IMR-90 (cell line): ENCODE measurements around the gene TMUB1. TPM values are rescaled to one million over a fixed set of nuclear protein-coding genes. Genes with fewer than 3 reads are reported as not detected.

Experiments used
- ATAC-seq: fragments of 200-7000 bp; cut with Tn5 transposase; 2 replicates; pipeline ENCODE4 v1.9.1; 2020; ENCODE audit warnings: low read depth, mild to moderate bottlenecking, moderate library complexity
- BruUV-seq: library from RNA; stranded (reverse); fragments of 400-500 nt; replicated peaks from 2 replicates; lab custom pipeline; 2021; lab: Mats Ljungman, UMichigan
- CTCF ChIA-PET: fragments of 300-600 bp; formaldehyde crosslinking; extraction: SDS; loops from one replicate; lab custom pipeline; 2021; ENCODE audit warnings: antibody characterized with exemption; lab: Yijun Ruan, JAX
- POLR2A ChIA-PET: fragments of 300-600 bp; sonication (Branson Sonifier 250); formaldehyde crosslinking; loops from one replicate; lab custom pipeline; 2022; ENCODE audit warnings: antibody characterized with exemption; ENCODE audit not compliant: unreplicated experiment; lab: Charles Lee
- DNase-seq: peaks from one replicate; pipeline ENCODE4 v3.0.0; 2013
- H2AFZ ChIP-seq: replicated peaks from 2 replicates; pipeline ENCODE3; 2013; ENCODE audit warnings: low read length, mild to moderate bottlenecking; ENCODE audit not compliant: poor library complexity
- H2AK5ac ChIP-seq: 2 replicates; pipeline ENCODE4 v1.6.1; 2013; ENCODE audit warnings: low read depth, low read length, inconsistent platforms
- H2AK9ac ChIP-seq: replicated peaks from 2 replicates; pipeline ENCODE3; 2013; ENCODE audit warnings: mild to moderate bottlenecking, low read depth, low read length, moderate library complexity; ENCODE audit not compliant: poor library complexity
- H2BK120ac ChIP-seq: 2 replicates; pipeline ENCODE4 v1.6.1; 2013; ENCODE audit warnings: low read depth, low read length, inconsistent platforms
- H2BK15ac ChIP-seq: 3 replicates; pipeline ENCODE4 v1.6.1; 2013; ENCODE audit warnings: low read depth, low read length, inconsistent platforms
- H2BK20ac ChIP-seq: 2 replicates; pipeline ENCODE4 v1.6.1; 2013; ENCODE audit warnings: low read depth, mild to moderate bottlenecking, inconsistent platforms, low read length, moderate library complexity
- H2BK5ac ChIP-seq: 2 replicates; pipeline ENCODE4 v1.6.1; 2013; ENCODE audit warnings: mild to moderate bottlenecking, low read depth, low read length, inconsistent platforms; ENCODE audit not compliant: poor library complexity, severe bottlenecking
- H3K14ac ChIP-seq: replicated peaks from 2 replicates; pipeline ENCODE4 v1.6.1; 2013; ENCODE audit warnings: low read depth, low read length, inconsistent platforms
- H3K18ac ChIP-seq: 2 replicates; pipeline ENCODE4 v1.6.1; 2013; ENCODE audit warnings: low read depth, low read length, control low read depth
- H3K23ac ChIP-seq: 2 replicates; pipeline ENCODE4 v1.6.1; 2013; ENCODE audit warnings: low read depth, low read length, inconsistent platforms
- H3K27ac ChIP-seq: 2 replicates; pipeline ENCODE4 v1.5.1; 2013; ENCODE audit warnings: mild to moderate bottlenecking, control low read depth, low read length; ENCODE audit not compliant: insufficient read depth
- H3K27me3 ChIP-seq: 2 replicates; pipeline ENCODE4 v1.6.1; 2013; ENCODE audit warnings: low read length; ENCODE audit not compliant: control insufficient read depth, insufficient read depth
- H3K36me3 ChIP-seq: 2 replicates; pipeline ENCODE4 v1.6.1; 2013; ENCODE audit warnings: low read length, mixed read lengths; ENCODE audit not compliant: control insufficient read depth, insufficient read depth
- H3K4ac ChIP-seq: 2 replicates; pipeline ENCODE4 v1.6.1; 2013; ENCODE audit warnings: low read depth, low read length, inconsistent platforms
- H3K4me1 ChIP-seq: 2 replicates; pipeline ENCODE4 v1.6.1; 2013; ENCODE audit warnings: low read length, mixed read lengths; ENCODE audit not compliant: control insufficient read depth, insufficient read depth
- H3K4me2 ChIP-seq: 2 replicates; pipeline ENCODE4 v1.6.1; 2013; ENCODE audit warnings: low read depth, mild to moderate bottlenecking, control low read depth, low read length, moderate library complexity
- H3K4me3 ChIP-seq: 2 replicates; pipeline ENCODE4 v1.5.1; 2013; ENCODE audit warnings: low read depth, mild to moderate bottlenecking, control low read depth, low read length, moderate library complexity; ENCODE audit not compliant: insufficient read depth
- H3K56ac ChIP-seq: 2 replicates; pipeline ENCODE4 v1.6.1; 2013; ENCODE audit warnings: low read length, inconsistent platforms; ENCODE audit not compliant: insufficient read depth; ENCODE audit errors: extremely low read depth
- H3K79me1 ChIP-seq, 2 experiments: 2 replicates each; pipeline ENCODE4 v1.6.1; 2013; ENCODE audit warnings: low read length in 2 of 2, inconsistent platforms in 1 of 2, low read depth in 1 of 2
- H3K9ac ChIP-seq: 2 replicates; pipeline ENCODE4 v1.6.1; 2013; ENCODE audit warnings: low read depth, low read length, control low read depth
- H3K9me1 ChIP-seq: 2 replicates; pipeline ENCODE4 v1.6.1; 2013; ENCODE audit warnings: low read length, inconsistent platforms; ENCODE audit not compliant: insufficient read depth
- H3K9me3 ChIP-seq: 2 replicates; pipeline ENCODE4 v1.6.1; 2013; ENCODE audit warnings: low read length; ENCODE audit not compliant: control insufficient read depth, insufficient read depth
- H4K20me1 ChIP-seq: 2 replicates; pipeline ENCODE4 v1.6.1; 2013; ENCODE audit warnings: low read length, inconsistent platforms; ENCODE audit not compliant: insufficient read depth
- H4K5ac ChIP-seq: 2 replicates; pipeline ENCODE4 v1.6.1; 2013; ENCODE audit warnings: mild to moderate bottlenecking, low read depth, low read length, control low read depth
- H4K8ac ChIP-seq, 2 experiments: 2 replicates each; pipeline ENCODE4 v1.6.1; 2013; ENCODE audit warnings: low read depth in 2 of 2, low read length in 2 of 2, control low read depth in 1 of 2, inconsistent platforms in 1 of 2
- H4K91ac ChIP-seq: 2 replicates; pipeline ENCODE4 v1.6.1; 2013; ENCODE audit warnings: low read depth, low read length, inconsistent platforms; ENCODE audit not compliant: insufficient read depth
- MAFK ChIP-seq: IDR thresholded peaks from 2 replicates; pipeline ENCODE4 v1.6.1; 2012; ENCODE audit warnings: low read depth, low read length, improper control_type of control experiment
- MXI1 ChIP-seq: IDR thresholded peaks from 2 replicates; pipeline ENCODE4 v1.6.1; 2012; ENCODE audit warnings: low read depth, mild to moderate bottlenecking, low read length, moderate library complexity, borderline replicate concordance
- RAD21 ChIP-seq: IDR thresholded peaks from 2 replicates; pipeline ENCODE4 v1.6.1; 2012; ENCODE audit warnings: low read length, improper control_type of control experiment
- WGBS, 2 experiments: methylation state at CpG; one replicate each; pipeline versions ENCODE4 v1.1.5 to v1.1.7; 2013; ENCODE audit warnings: missing lambda C conversion rate in 2 of 2; ENCODE audit not compliant: insufficient read length in 1 of 2; ENCODE audit errors: extremely low coverage in 2 of 2; 5-methylcytosine and 5-hydroxymethylcytosine counted together
- dilution Hi-C: fragments of 300-500 bp; cut with HindIII; formaldehyde crosslinking; loops from one replicate; pipeline ENCODE4 v1.14.3; 2018; ENCODE audit warnings: low sequenced_read_pairs; ENCODE audit not compliant: unreplicated experiment
- in situ Hi-C: fragments of 300-500 bp; cut with MboI; formaldehyde crosslinking; loops from 3 replicates; pipeline ENCODE4 v1.14.3; 2019; ENCODE audit warnings: low sequenced_read_pairs, inconsistent platforms, mixed read lengths
- intact Hi-C: fragments of 100-400 bp; cut with micrococcal nuclease; formaldehyde crosslinking; loops from 2 replicates; pipeline ENCODE4 v1.10.0; 2022
- polyA plus RNA-seq, 3 experiments: library from polyadenylated mRNA; depleted of rRNA; stranded (reverse); fragments of >200 nt; gene quantifications; 2 replicates each; pipeline ENCODE4 v1.2.3, GENCODE V29; 2012; ENCODE audit warnings: low replicate concordance in 1 of 3
- total RNA-seq: library from RNA; depleted of rRNA; stranded (reverse); fragments of >200 nt; gene quantifications from 2 replicates; pipeline ENCODE4 v1.2.3, GENCODE V29; 2012

The TMUB1 gene
- total and polyA plus RNA-seq, 2 of the 4 experiments (the other 2 are of a cell fraction) = 6.8 to 29.8 TPM

- Histone ChIP-seq H2BK120ac (no peak overlapping the region), H3K4me1 (peaks cover 7% of the 10 kb centered on the region), H3K9me3 (no peaks in the 10 kb centered on the region), H2AFZ (no peak overlapping the region), H4K5ac (no peak overlapping the region), H4K8ac (no peak overlapping the region), H3K27ac (no peak overlapping the region), H3K4ac (no peak overlapping the region), H3K4me3 (no peak overlapping the region), H2BK15ac (no peak overlapping the region), H2BK5ac (no peak overlapping the region), H3K79me1 (peaks cover 14 to 41% of the 10 kb centered on the region in 2 experiments), H3K18ac (no peak overlapping the region), H3K14ac (no peak overlapping the region), H3K36me3 (peaks cover 57% of the 10 kb centered on the region), H3K56ac (no peak overlapping the region), H2AK9ac (no peak overlapping the region), H2BK20ac (no peak overlapping the region), H3K27me3 (no peaks in the 10 kb centered on the region), H3K4me2 (no peak overlapping the region), H2AK5ac (no peak overlapping the region), H4K20me1 (peaks cover 36% of the 10 kb centered on the region), H3K9me1 (no peaks in the 10 kb centered on the region), H3K9ac (no peak overlapping the region), H4K91ac (no peak overlapping the region), H3K23ac (no peak overlapping the region)
- ATAC-seq (no peak), DNase-seq (no peak)
- dilution Hi-C loops = no loop called here
- WGBS, 2 experiments = 94% methylated on average over 5 of the region's 13 CpGs; no CpG with 5 or more reads in 1 of the 2 experiments
- ChIA-PET POLR2A (no interaction called here), CTCF (no interaction called here)
- TF ChIP-seq RAD21 = no peak
- TF ChIP-seq MXI1 = no peak
- no peak for TF ChIP-seq MAFK
- intact Hi-C loops = no loop called here
- no TSS peak for BruUV-seq
- in situ Hi-C loops = loop anchor here (25.0 kb wide), 1 partner anchor 332 kb away; no protein-coding TSS in a partner anchor
Observed at GRCh38 chr7:151119055-151119415, 35.7 kb upstream of the TMUB1 start.
